GM13976 (cell line): Measurements from ENCODE around the gene TMEM131L.

Experiments
- DNase-seq: peaks from one replicate; pipeline ENCODE4 v3.0.0; 2012; ENCODE audit warnings: low spot score
- in situ Hi-C: fragments of 300-500 bp; cut with MboI; formaldehyde crosslinking; loops from one replicate; pipeline ENCODE4 v1.12.0; 2022; ENCODE audit warnings: low sequenced_read_pairs, mixed read lengths, inconsistent platforms; ENCODE audit not compliant: unreplicated experiment
- TF ChIP-seq, protein P1 (sequence below): IDR thresholded peaks from 2 replicates; pipeline ENCODE4 v1.5.1; 2012; ENCODE audit warnings: borderline replicate concordance, mild to moderate bottlenecking; ENCODE audit not compliant: insufficient read depth; ENCODE audit errors: extremely low read depth, missing control alignments, control extremely low read depth

The TMEM131L gene

DNA sequence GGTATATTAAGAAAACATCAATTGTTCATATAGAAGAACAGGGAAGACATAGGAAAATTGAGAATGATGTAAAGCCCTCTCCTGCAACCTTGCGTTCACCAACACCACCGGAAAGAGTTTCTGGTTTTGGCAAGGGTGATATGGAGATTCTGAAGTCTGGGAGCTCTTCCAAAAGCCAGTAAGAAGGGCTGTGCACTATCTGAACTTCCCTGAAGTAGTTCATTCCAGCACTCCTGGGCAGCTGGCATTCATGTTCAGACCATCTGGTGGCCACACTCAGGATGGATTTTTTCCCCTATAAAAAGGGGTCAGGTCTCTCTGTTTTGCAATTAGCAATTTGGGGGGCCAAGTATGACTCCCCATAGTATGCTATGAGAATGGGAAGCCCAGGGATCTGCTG lies 202.5 kb downstream of the TMEM131L start:
- TF ChIP-seq, protein P1, sequence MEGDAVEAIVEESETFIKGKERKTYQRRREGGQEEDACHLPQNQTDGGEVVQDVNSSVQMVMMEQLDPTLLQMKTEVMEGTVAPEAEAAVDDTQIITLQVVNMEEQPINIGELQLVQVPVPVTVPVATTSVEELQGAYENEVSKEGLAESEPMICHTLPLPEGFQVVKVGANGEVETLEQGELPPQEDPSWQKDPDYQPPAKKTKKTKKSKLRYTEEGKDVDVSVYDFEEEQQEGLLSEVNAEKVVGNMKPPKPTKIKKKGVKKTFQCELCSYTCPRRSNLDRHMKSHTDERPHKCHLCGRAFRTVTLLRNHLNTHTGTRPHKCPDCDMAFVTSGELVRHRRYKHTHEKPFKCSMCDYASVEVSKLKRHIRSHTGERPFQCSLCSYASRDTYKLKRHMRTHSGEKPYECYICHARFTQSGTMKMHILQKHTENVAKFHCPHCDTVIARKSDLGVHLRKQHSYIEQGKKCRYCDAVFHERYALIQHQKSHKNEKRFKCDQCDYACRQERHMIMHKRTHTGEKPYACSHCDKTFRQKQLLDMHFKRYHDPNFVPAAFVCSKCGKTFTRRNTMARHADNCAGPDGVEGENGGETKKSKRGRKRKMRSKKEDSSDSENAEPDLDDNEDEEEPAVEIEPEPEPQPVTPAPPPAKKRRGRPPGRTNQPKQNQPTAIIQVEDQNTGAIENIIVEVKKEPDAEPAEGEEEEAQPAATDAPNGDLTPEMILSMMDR, result no peak
- in situ Hi-C loops, result no loop called here
- DNase-seq, result no peak

DNA sequence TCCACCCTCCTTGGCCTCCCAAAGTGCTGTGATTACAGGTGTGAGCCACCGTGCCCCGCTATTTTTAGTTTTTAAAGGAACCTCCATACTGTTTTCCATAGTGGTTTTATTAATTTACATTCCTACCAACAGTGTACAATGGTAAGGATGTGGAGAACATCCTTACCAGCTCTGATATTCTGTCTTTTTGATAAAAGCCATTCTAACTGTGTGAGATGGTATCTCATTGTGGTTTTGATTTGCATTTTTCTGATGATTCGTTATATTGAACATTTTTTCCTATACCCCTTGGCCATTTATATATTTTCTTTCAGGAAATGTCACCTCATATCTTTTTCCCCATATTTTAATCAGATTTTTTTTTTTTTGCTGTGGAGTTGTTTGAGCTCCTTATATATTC lies 203.7 kb downstream of the TMEM131L start:
- DNase-seq, result no peak
- in situ Hi-C loops, result no loop called here
- TF ChIP-seq, protein P1, result no peak

DNA sequence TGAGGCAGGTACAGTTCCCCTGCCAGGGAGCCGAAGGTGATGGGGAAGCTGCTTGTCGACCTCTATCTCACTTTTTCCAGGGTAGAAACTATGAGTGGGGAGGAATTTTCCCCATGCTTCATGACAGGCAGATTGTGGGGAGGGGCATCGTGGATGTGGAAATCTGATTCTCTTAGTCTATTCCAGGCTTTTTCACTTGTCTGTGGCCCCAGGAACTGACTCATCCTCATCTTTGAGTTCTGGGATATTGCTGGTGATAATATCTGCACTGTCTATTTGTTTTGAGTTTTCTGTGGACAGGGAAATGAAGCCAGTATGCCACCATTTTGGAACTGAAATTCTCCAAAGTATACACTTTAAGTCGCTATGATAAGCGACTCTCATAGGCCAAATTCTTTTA lies 210.3 kb downstream of the TMEM131L start:
- no peak for DNase-seq
- TF ChIP-seq, protein P1, result no peak
- in situ Hi-C loops, result no loop called here

DNA sequence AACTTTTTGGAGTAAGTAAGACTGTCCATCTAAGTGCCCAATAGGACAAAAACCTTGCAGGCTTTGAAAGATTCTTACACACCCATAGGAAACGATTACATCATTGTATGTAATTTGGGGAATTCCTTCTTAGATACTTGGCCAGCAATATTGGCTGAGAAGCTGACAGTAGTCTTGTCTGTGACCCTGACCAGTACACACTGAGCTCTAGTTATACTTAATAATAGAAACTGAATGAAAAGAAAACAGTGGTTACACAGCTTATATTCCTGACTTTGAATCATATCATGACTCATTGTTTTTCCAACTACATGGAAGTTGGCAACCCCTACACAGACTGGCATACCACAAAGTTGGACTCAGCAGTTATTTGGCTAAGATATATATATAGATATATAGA lies 210.8 kb downstream of the TMEM131L start:
- in situ Hi-C loops, result no loop called here
- TF ChIP-seq, protein P1, result no peak
- no peak for DNase-seq

DNA sequence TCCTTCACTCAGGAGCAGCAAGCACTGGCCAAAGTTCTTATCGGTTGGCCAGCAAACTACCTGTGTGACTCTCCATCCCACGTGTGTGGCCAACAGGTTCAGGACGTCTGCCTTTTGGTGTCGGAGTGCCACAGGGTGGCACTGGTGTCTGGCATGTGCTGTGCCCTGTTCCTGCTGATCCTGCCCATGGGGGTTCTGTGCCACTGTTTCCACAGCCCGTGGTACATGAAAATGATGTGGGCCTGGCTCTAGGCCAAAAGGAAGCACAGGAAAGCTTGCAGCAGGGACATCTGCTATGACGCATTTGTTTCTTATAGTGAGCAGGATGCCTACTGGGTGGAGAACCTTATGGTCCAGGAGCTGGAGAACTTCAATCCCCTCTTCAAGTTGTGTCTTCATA lies 213.3 kb downstream of the TMEM131L start:
- DNase-seq, result no peak
- in situ Hi-C loops, result no loop called here
- TF ChIP-seq, protein P1, result no peak

DNA sequence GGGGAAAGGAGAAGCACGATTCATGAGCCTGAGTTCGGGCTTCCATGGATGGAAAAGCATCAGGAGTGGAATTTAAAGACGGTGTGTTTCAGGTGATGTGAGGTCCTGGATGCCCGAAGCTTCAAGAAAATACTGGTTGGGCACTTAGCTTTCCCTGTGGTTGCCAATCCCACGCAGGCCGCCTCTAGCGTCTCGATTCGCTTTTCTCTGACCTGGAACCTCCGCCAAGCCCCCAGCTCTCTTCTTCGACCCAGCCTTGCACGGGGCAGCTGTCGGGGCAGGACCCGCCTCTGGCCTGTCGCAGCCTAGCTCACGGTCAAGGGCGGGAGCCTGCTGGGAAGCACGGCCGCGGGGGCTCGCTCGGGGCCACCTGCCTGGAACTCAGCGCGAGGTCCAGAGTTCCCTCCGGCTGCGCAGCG lies 217.6 kb downstream of the TMEM131L start:
- no peak for DNase-seq
- TF ChIP-seq, protein P1, result no peak
- in situ Hi-C loops, result no loop called here
